IPS-11a (cell line): ENCODE measurements around the gene GTPBP4.
"Not testable (repeated sequence)": the region's sequence is repeated elsewhere in the genome, so short reads cannot be mapped to it uniquely, and the experiment has no call there.

Experiments
- H3K4me3 ChIP-seq: one replicate; pipeline ENCODE4 v1.5.1; 2013; ENCODE audit warnings: low read depth, low read length, control low read depth

GTPBP4 gene

DNA sequence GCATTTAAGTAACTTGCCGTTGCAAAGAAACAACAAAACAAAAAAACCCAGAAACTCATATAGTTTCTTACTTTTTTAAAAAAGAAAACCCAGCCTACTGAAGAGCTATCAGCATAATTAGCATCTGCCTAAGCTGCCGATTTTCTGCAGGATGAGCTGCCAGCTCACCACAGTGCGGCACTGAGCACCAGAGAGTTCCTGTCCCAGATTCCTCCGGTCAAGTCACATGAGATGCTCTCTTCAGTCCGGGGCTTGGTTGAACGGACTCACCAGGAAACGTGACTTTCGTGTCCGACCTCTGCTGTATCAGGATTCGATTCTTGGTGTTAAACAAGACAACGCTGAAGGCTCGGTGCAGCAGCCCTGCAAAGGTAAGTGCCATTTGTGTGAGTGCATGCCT lies 34.2 kb downstream of the GTPBP4 start:
- H3K4me3 ChIP-seq = no peak overlapping the region

GRCh38 chr10:1024103-1024502 lies 35.9 kb downstream of the GTPBP4 start:
- no peak overlapping the region for H3K4me3 ChIP-seq

DNA sequence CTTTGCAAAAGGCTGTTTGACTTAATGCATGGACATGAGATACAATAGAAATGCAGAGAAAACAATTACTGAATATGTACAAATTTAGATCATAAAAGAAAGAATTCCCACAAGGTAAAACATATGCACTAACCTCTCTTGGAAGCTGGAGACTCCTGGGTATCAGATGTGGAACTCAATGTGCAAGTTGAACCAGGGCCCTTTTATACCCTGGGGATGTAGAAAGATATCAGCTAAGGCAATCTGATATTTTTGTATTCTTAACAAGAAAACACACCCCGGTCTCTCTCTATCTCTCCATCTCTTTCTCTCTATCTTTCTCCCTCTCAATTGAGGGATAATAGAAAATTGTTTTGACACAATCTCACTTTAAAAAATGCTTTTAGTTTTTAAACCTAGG lies 37.4 kb downstream of the GTPBP4 start, which contains the start of gene IDI2:
IDI2 (minus strand) TSS at position 177 of the 400 bp plus-strand sequence. CDS start 1,136 bp downstream, outside the sequence.
- H3K4me3 ChIP-seq = no peak within 1 kb of the TSS

DNA sequence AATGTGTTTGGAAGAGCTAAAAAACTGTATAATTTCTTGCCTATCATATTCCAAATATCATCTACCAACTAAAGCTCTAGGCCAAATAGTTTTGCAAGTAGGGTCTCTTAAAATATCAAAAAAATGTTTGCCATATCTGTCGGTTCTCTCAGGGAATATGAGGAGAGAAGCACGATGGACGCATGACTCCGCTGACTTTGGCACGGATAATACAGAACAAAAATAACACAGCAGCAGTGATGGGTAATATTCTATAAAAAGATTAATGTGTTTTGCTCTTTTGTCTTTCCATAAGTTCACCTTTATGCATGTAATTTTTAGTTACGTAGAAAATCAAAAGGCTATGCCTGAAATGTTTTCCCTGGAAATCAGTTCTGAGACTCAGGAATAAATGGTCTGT lies 38.3 kb downstream of the GTPBP4 start:
- no peak overlapping the region for H3K4me3 ChIP-seq

- H3K4me3 ChIP-seq = no peak overlapping the region
Measured at GRCh38 chr10:1029838-1030237, 41.6 kb downstream of the GTPBP4 start.

- no peak overlapping the region for H3K4me3 ChIP-seq
Measured at GRCh38 chr10:1033601-1034000, 45.4 kb downstream of the GTPBP4 start.

DNA sequence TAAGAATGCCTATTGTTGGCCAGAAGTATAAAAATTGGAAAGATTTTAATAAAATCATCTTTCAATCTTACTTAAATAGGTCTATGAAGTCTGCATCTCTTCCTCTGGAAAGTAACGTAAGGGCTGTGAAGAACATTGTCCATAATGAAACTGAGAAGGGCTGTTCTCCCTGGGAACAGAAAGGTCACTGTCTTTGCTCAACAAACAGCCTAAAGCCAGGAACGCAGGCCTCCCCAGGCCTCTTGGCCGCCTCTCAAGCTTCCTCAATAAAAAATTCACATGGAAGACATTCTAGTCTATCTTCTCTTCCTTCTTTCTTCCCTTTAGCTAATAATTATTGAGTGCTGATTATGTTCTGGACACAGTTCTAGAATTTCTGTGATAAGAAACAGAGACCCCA lies 46.5 kb downstream of the GTPBP4 start:
- no peak overlapping the region for H3K4me3 ChIP-seq

DNA sequence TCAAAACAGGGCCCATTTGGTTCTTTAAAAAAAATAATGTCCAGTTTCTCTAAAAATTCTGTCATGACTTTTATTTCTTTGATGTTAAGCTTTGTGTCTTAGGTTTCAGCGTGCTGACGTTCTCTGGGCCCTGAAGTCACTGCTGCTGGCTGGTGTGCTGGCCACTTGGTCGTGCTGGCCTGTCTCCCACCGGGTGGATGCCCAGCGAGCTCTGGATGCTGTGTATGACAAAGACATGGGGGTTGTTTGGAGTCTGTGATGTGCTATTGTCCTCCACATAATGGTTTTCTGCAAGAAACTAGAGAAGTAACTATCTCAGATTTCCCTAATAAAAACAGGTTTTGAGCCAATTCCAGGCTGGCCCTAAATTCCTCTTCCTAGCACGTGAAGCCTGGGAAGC lies 47.0 kb downstream of the GTPBP4 start:
- H3K4me3 ChIP-seq = no peak overlapping the region

- H3K4me3 ChIP-seq = no peak overlapping the region
Measured at GRCh38 chr10:1036341-1036791, 48.1 kb downstream of the GTPBP4 start.

DNA sequence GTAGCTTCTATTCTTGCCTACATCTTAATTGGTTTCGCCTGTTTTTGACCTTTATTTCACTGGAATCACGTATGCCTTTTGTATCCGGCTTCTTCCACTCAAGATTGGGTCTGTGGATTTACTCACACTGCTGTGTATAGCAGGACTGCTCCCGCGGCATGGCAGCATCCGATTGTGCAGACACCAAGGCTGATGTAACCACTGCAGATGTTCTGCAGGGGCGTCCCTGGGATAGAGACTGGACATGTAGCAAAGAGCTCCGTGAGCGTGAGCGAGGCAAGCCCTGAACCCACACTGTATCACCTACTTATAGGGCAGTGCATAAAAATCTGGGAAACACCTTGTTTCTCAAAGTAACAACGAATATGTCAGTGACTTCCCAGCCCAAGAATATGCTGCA lies 48.9 kb downstream of the GTPBP4 start:
- H3K4me3 ChIP-seq = no peak overlapping the region

- not testable (repeated sequence) for H3K4me3 ChIP-seq
Measured at GRCh38 chr10:1038769-1039168, 50.5 kb downstream of the GTPBP4 start.

- no peak overlapping the region for H3K4me3 ChIP-seq
Measured at GRCh38 chr10:1040133-1040532, 51.9 kb downstream of the GTPBP4 start.

GRCh38 chr10:1041514-1041913 lies 53.3 kb downstream of the GTPBP4 start:
- no peak overlapping the region for H3K4me3 ChIP-seq

DNA sequence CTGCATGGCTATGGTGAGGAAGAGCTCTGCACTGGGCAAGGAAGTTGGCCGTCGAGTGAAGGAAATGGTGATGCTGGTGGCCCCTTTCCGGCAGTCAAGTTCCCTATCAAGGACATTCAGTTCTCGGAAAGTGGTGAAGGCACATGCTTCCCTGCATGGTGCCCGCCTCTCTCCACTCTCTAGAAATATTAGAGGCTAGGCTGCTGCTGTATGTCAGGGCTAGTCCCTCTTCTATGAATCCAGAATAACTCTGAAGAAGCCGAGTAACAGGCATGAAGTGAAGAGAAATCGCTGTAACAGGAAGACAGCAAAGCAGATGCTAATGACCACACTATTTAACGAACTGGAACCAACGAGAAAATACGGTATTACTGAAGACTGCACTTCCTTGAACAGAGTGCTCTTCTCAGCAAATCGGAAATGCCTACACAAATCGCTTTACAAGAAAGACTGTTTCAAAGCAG lies 55.3 kb downstream of the GTPBP4 start:
- no peak overlapping the region for H3K4me3 ChIP-seq

DNA sequence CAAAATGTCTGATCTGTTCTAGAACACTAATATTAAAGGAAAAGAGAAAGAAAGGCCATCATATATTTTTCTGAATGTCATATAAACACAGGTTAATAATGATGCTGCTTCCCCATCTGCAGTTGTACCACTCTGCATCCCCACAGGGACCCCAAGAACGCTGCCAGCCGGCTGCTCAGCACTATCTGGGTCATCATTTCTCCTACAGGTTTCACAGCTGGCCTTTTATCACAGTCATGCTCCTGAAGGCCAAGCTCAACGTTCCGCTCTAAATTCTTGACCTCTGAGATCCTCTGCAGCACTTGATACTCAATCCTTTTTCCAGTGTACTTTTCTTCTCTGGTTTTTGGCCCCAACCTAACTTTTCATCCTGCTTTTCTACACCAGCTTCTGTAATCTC lies 55.9 kb downstream of the GTPBP4 start:
- no peak overlapping the region for H3K4me3 ChIP-seq

DNA sequence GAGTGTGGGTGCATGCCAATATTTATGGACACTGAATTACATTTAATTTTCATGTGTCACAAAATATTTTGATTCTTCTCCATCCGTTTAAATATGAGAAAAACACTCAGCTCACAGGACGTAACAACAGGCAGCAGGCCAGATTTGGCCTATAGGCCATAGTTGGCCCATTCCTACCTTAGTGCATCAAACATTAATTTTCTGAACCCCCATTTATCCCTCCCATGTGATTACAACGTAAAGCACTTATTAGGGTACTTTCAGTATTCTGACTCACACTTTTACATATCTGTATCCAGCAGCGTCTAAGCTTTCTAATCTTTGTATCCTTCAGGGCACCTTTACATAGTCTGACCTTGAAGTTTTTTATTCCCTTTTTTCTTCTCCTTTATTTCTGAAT lies 56.7 kb downstream of the GTPBP4 start:
- H3K4me3 ChIP-seq = no peak overlapping the region

DNA sequence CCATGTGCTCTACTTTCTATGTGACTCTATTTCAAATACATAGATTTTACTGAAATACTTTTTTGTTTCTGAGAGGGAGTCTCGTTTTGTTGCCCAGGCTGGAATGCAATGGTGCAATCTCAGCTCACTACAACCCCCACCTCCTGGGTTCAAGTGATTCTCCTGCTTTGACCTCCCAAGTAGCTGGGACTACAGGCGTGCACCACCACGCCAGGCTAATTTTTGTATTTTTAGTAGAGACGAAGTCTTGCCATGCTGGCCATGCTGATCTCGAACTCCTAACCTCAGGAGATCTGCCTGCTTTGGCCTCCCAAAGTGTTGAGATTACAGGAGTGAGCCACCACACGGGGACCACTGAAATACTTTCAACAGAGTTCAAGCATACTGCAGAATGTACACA lies 57.2 kb downstream of the GTPBP4 start:
- no peak overlapping the region for H3K4me3 ChIP-seq

GRCh38 chr10:1047937-1048336 lies 59.7 kb downstream of the GTPBP4 start:
- H3K4me3 ChIP-seq = peak overlapping the region; percentile 93

GRCh38 chr10:1048349-1048731 lies 60.1 kb downstream of the GTPBP4 start:
- peak overlapping the region; percentile 93 for H3K4me3 ChIP-seq

GRCh38 chr10:1048732-1049424 lies 60.6 kb downstream of the GTPBP4 start, which contains the start of gene IDI1:
Gene IDI1, minus strand, starts transcription at chr10:1049119. Its CDS starts 116 bp downstream, at chr10:1049003.
- peak within 1 kb of the TSS; percentile 93 for H3K4me3 ChIP-seq

GRCh38 chr10:1049425-1049958 lies 61.3 kb downstream of the GTPBP4 start:
- H3K4me3 ChIP-seq = peak overlapping the region; percentile 93

DNA sequence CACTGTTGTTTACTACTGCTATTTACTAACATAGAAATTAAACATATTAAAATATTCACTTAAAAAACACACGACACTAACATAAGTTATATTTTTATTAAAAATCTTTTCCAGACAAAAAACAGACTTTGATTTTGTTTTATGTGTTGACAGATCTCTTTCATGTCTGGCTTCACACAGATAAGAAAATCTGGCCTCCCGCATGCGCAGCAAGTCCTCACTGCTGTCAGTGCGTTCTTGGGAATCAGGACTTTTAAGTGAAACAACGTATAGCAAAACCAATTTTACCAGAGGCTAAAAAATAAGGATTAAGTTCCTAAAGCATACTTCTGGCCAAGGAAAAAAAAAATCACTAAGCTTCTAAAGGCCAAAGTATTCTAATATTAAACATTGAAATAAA lies 61.9 kb downstream of the GTPBP4 start:
- H3K4me3 ChIP-seq = peak overlapping the region; percentile 93

GRCh38 chr10:1050554-1050953 lies 62.3 kb downstream of the GTPBP4 start:
- H3K4me3 ChIP-seq = no peak overlapping the region
